GM12878 (cell line): ENCODE data around the gene KLHL30. TPM values are rescaled to one million over a fixed set of nuclear protein-coding genes. Genes with fewer than 3 reads are reported as not detected.

Source experiments
- ATAC-seq: fragments of 200-7000 bp; cut with Tn5 transposase; 3 replicates; pipeline ENCODE4 v1.9.1; 2020; ENCODE audit warnings: mild to moderate bottlenecking, moderate library complexity
- BruUV-seq: library from RNA; stranded (reverse); fragments of 400-500 nt; replicated peaks from 2 replicates; lab custom pipeline; 2021; lab: Mats Ljungman, UMichigan
- CTCF ChIA-PET: fragments of 300-600 bp; sonication (Branson Sonifier 250); formaldehyde crosslinking; extraction: SDS; loops from one replicate; lab custom pipeline; 2021; ENCODE audit warnings: inconsistent platforms; lab: Yijun Ruan, JAX
- POLR2A ChIA-PET: fragments of 350-600 bp; formaldehyde crosslinking; extraction: SDS; loops from one replicate; lab custom pipeline; 2021; ENCODE audit warnings: inconsistent platforms; lab: Charles Lee
- RAD21 ChIA-PET: fragments of 300-600 bp; sonication (Branson Sonifier 250); formaldehyde crosslinking; loops from one replicate; lab custom pipeline; 2023; ENCODE audit warnings: antibody characterized with exemption; ENCODE audit not compliant: unreplicated experiment; lab: Charles Lee
- SMC1A ChIA-PET: fragments of 300-600 bp; sonication (Branson Sonifier 250); formaldehyde crosslinking; loops from one replicate; lab custom pipeline; 2023; ENCODE audit not compliant: unreplicated experiment, uncharacterized antibody; lab: Charles Lee
- DNase-seq: peaks from one replicate; pipeline ENCODE4 v3.0.0-alpha.2; 2011; ENCODE audit warnings: low read depth, low spot score
- FAIRE-seq: peaks from 3 replicates; lab custom pipeline; 2011; peaks lifted over from hg19 to GRCh38; lab: Jason Lieb, UNC
- H2AFZ ChIP-seq: 2 replicates; pipeline ENCODE4 v1.6.0; 2011; ENCODE audit warnings: low read depth, low read length, control low read depth; ENCODE audit not compliant: control insufficient read depth
- H3K27ac ChIP-seq: 2 replicates; pipeline ENCODE4 v1.5.1; 2011; ENCODE audit warnings: control low read depth; ENCODE audit not compliant: control insufficient read depth, insufficient read depth
- H3K27me3 ChIP-seq, 2 experiments: replicated peaks in 1 of 2; 2 replicates each; pipeline versions ENCODE4 v1.6.0 to v1.6.1; 2011; ENCODE audit warnings: low read length in 1 of 2; ENCODE audit not compliant: control insufficient read depth in 2 of 2, insufficient read depth in 2 of 2
- H3K36me3 ChIP-seq, 2 experiments: 2 replicates each; pipeline ENCODE4 v1.5.1; 2011; ENCODE audit warnings: low read length in 1 of 2; ENCODE audit not compliant: control insufficient read depth in 2 of 2, insufficient read depth in 2 of 2
- H3K4me1 ChIP-seq: 2 replicates; pipeline ENCODE4 v1.6.1; 2011; ENCODE audit warnings: mild to moderate bottlenecking, low read length, moderate library complexity, mixed read lengths; ENCODE audit not compliant: control insufficient read depth, insufficient read depth
- H3K4me2 ChIP-seq: 2 replicates; pipeline ENCODE4 v1.6.0; 2011; ENCODE audit warnings: control low read depth; ENCODE audit not compliant: control insufficient read depth, insufficient read depth
- H3K4me3 ChIP-seq: fragments of 200-600 bp; sonication (generic); 2 replicates; pipeline ENCODE4 v1.5.1; 2016
- H3K79me2 ChIP-seq: 2 replicates; pipeline ENCODE4 v1.6.0; 2011; ENCODE audit warnings: low read length; ENCODE audit not compliant: control insufficient read depth, insufficient read depth
- H3K9ac ChIP-seq: 2 replicates; pipeline ENCODE4 v1.8.0; 2011; ENCODE audit warnings: low read length, control low read depth, mixed read lengths; ENCODE audit not compliant: control insufficient read depth, insufficient read depth
- H3K9me3 ChIP-seq: replicated peaks from 3 replicates; pipeline ENCODE4 v1.5.1; 2011; ENCODE audit warnings: mild to moderate bottlenecking, low read length; ENCODE audit not compliant: control insufficient read depth, insufficient read depth
- H4K20me1 ChIP-seq: 2 replicates; pipeline ENCODE4 v1.6.0; 2011; ENCODE audit not compliant: control insufficient read depth, insufficient read depth
- EGR1 ChIP-seq, 2 experiments: IDR thresholded peaks; 1 replicate in 1 of 2; 2 replicates in 1 of 2; pipeline ENCODE4 v1.6.1; 2011 to 2012; ENCODE audit warnings: low read depth in 2 of 2, low read length in 2 of 2, borderline replicate concordance in 1 of 2, mild to moderate bottlenecking in 1 of 2, moderate library complexity in 1 of 2
- MEF2B ChIP-seq: fragments of 450-650 bp; IDR thresholded peaks from 2 replicates; pipeline ENCODE4 v1.6.1; 2018; ENCODE audit warnings: mild to moderate bottlenecking, moderate library complexity; ENCODE audit not compliant: partially characterized antibody, poor library complexity, severe bottlenecking
- SP1 ChIP-seq: IDR thresholded peaks from one replicate; pipeline ENCODE4 v1.6.1; 2011; ENCODE audit warnings: low read depth, low read length
- YBX1 ChIP-seq: fragments of 450-650 bp; IDR thresholded peaks from 2 replicates; pipeline ENCODE4 v1.6.1; 2016; ENCODE audit warnings: antibody characterized with exemption
- WGBS: methylation state at CpG from one replicate; pipeline ENCODE4 v1.1.6; 2016; ENCODE audit warnings: low lambda C conversion rate; ENCODE audit not compliant: insufficient replicate concordance, insufficient coverage; ENCODE audit errors: missing lambda C conversion rate; 5-methylcytosine and 5-hydroxymethylcytosine counted together
- in situ Hi-C: fragments of 300-500 bp; cut with MboI; formaldehyde crosslinking; loops from 9 replicates; pipeline ENCODE4 v1.14.3; 2018; ENCODE audit warnings: mixed read lengths
- intact Hi-C: fragments of 100-400 bp; cut with micrococcal nuclease; formaldehyde crosslinking; loops from one replicate; pipeline ENCODE4 v1.14.2; 2022; ENCODE audit not compliant: unreplicated experiment
- polyA plus RNA-seq, 11 experiments: library from polyadenylated mRNA; depleted of rRNA in 4 of 11; unstranded in 6 of 11; stranded (reverse) in 5 of 11; fragments of >200 nt; fragmentation: Nextera tagmentation in 4 of 11; fragmentation: Illumina TruSeq in 1 of 11; extraction: Ambion mirVana in 4 of 11; extraction: Trizol in 1 of 11; gene quantifications; 1 replicate in 1 of 11; 2 replicates in 10 of 11; pipeline versions ENCODE4 v1.2.1 to v1.2.3, GENCODE V29; 2011 to 2016; ENCODE audit warnings: inconsistent platforms in 2 of 11, missing spikeins in 2 of 11, low read depth in 1 of 11
- total RNA-seq, 4 experiments: library from RNA; depleted of rRNA in 3 of 4; stranded (reverse); fragments of >200 nt in 3 of 4; fragmentation: Illumina TruSeq in 1 of 4; extraction: Trizol in 1 of 4; gene quantifications; 2 replicates each; pipeline versions ENCODE4 v1.2.1 to v1.2.3, GENCODE V29; 2013 to 2021
- TF ChIP-seq, protein P1 (sequence below): fragments of 450-650 bp; conservative IDR thresholded peaks from 2 replicates; pipeline ENCODE4 v1.6.1; 2017; ENCODE audit warnings: mild to moderate bottlenecking, moderate library complexity

KLHL30 gene
- total and polyA plus RNA-seq, 10 of the 15 experiments (the other 5 are each of a cell fraction or from before 2014, with no cell fraction given), result 0.03 TPM; not detected in 9

DNA sequence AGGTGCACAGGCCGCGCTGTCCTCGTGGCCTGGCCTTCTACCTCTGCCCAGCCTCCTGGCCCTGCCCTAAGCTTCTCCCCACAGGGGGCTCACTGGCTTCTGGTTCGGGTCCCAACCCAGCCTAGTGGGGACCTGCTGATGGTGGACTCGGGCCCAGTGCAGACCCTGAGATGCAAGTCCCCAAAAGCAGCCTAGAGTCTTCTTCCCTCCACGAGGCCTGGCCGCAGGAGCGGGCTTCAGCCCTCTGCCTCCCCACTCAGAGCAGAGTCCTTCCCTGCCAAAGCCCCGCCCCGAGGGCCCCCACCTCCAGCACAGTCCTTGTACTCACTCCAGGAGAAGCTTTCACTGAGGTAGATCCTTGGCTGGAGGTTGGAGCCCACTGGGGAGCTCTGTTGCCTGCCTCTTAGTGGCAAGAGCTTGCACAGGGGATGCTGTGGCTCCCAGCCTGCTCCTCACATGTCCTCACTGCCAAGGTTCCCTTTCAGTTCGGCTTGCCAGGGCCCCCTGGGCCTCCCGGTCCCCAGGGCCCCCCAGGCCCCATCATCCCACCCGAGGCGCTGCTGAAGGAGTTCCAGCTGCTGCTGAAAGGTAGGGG lies 23.9 kb downstream of the KLHL30 start (continued):
- no peak for TF ChIP-seq EGR1 (IDR thresholded peaks at IDR 0.05; ENCODE audit: borderline replicate concordance in 1 of 2, low read depth in 2 of 2, low read length in 2 of 2)
- no peak for TF ChIP-seq SP1
- no peak for TF ChIP-seq YBX1

DNA sequence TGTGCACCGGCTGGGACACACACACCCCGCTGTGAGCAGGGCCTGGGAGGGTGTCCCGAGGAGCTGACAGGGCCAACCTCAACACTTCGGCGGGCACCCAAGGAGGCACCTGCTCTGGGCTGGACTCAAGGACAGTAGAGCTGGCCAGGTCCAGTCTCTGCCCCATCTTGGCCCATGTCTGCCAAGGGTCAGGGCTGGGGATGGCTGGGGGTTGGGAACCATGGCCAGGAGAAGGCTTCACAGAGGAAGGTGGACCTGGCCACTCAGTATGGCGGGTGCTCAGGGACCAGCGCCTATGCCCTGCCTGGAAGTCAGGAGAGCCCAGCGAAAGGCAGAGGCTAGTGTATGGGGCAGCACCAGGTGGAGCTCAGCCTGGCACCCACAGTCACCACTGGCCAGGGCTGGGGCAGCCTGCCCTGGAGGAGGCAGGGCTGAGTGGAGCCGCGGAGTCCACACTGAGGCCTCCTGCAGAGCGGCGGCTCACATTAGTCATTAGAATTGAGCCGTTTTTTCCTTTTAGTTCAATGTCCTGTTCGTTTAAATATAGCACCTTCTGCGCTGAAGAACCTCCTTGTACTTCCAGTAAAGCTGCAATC lies 24.5 kb downstream of the KLHL30 start:
- Histone ChIP-seq H3K27ac (no peak overlapping the region), H3K4me3 (no peak overlapping the region), H3K9ac (no peak overlapping the region), H3K4me1 (peaks cover 6% of the 10 kb centered on the region; the same call in 1 of the 2 replicates), H4K20me1 (no peaks in the 10 kb centered on the region), H2AFZ (no peak overlapping the region), H3K36me3 (peaks cover 0 to 2% of the 10 kb centered on the region in 2 experiments; a peak in 2 of 4 replicates), H3K27me3 (peaks cover 3 to 12% of the 10 kb centered on the region in 2 experiments; a peak in 3 of 4 replicates), H3K79me2 (no peaks in the 10 kb centered on the region), H3K9me3 (no peaks in the 10 kb centered on the region), H3K4me2 (no peak overlapping the region)
- FAIRE-seq (no peak), ATAC-seq (no peak), DNase-seq (no peak)
- TF ChIP-seq MEF2B, result no peak
- TF ChIP-seq, protein P1, sequence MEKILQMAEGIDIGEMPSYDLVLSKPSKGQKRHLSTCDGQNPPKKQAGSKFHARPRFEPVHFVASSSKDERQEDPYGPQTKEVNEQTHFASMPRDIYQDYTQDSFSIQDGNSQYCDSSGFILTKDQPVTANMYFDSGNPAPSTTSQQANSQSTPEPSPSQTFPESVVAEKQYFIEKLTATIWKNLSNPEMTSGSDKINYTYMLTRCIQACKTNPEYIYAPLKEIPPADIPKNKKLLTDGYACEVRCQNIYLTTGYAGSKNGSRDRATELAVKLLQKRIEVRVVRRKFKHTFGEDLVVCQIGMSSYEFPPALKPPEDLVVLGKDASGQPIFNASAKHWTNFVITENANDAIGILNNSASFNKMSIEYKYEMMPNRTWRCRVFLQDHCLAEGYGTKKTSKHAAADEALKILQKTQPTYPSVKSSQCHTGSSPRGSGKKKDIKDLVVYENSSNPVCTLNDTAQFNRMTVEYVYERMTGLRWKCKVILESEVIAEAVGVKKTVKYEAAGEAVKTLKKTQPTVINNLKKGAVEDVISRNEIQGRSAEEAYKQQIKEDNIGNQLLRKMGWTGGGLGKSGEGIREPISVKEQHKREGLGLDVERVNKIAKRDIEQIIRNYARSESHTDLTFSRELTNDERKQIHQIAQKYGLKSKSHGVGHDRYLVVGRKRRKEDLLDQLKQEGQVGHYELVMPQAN, result no peak
- WGBS, result 53% methylated on average over 15 of the region's 15 CpGs
- SMC1A ChIA-PET, result no interaction called here
- POLR2A ChIA-PET, result no interaction called here
- intact Hi-C loops, result no loop called here
- no TSS peak for BruUV-seq
- RAD21 ChIA-PET, result interaction anchor here (1.4 kb wide), 1 partner anchor 100 kb away, joined by 4 read pairs; no protein-coding TSS in a partner anchor
- in situ Hi-C loops, result no loop called here
- CTCF ChIA-PET, result interaction anchor here (1.0 kb wide), 1 partner anchor 100 kb away, joined by 3 read pairs; no protein-coding TSS in a partner anchor
